HUES64 (cell line): ENCODE measurements around the gene SCN4B.

ENCODE experiments used
- H3K27ac ChIP-seq: 2 replicates; pipeline ENCODE4 v1.7.0; 2013; ENCODE audit warnings: low read depth, low read length, inconsistent platforms
- H3K27me3 ChIP-seq: 2 replicates; pipeline ENCODE4 v1.6.1; 2013; ENCODE audit warnings: mild to moderate bottlenecking, low read length; ENCODE audit not compliant: insufficient read depth
- H3K36me3 ChIP-seq: 2 replicates; pipeline ENCODE4 v1.6.1; 2013; ENCODE audit warnings: mild to moderate bottlenecking, low read length; ENCODE audit not compliant: insufficient read depth
- H3K4me1 ChIP-seq: 2 replicates; pipeline ENCODE4 v1.6.1; 2013; ENCODE audit warnings: mild to moderate bottlenecking, low read length, moderate library complexity; ENCODE audit not compliant: insufficient read depth
- H3K4me3 ChIP-seq: 2 replicates; pipeline ENCODE4 v1.5.1; 2013; ENCODE audit warnings: mild to moderate bottlenecking, low read length, moderate library complexity
- H3K9ac ChIP-seq: 2 replicates; pipeline ENCODE4 v1.6.1; 2013; ENCODE audit warnings: mild to moderate bottlenecking, low read depth, low read length
- H3K9me3 ChIP-seq: 2 replicates; pipeline ENCODE4 v1.6.1; 2013; ENCODE audit warnings: low read depth, low read length; ENCODE audit not compliant: insufficient read depth
- WGBS: fragments of 150-250, 120-280 bp; methylation state at CpG from one replicate; pipeline ENCODE4 v1.1.7; 2013; ENCODE audit warnings: missing lambda C conversion rate; 5-methylcytosine and 5-hydroxymethylcytosine counted together

SCN4B gene

GRCh38 chr11:118148856-118149255, 3.8 kb downstream of the SCN4B start:
- 94% methylated on average over 2 of the region's 2 CpGs for WGBS
- peaks cover 95% of the 10 kb centered on the region for H3K27me3 ChIP-seq

GRCh38 chr11:118148240-118148639, 4.4 kb downstream of the SCN4B start:
- Histone ChIP-seq H3K36me3 (no peaks in the 10 kb centered on the region), H3K27me3 (peaks cover 93% of the 10 kb centered on the region), H3K9ac (no peak overlapping the region), H3K4me3 (no peak overlapping the region), H3K4me1 (peaks cover 10% of the 10 kb centered on the region; the same call in 1 of the 2 replicates), H3K27ac (no peak overlapping the region), H3K9me3 (no peaks in the 10 kb centered on the region)
- 82% methylated on average over 8 of the region's 8 CpGs for WGBS

More at GRCh38 chr11:118148856-118149255, 3.8 kb downstream of the SCN4B start:
- no peak overlapping the region for H3K27ac ChIP-seq
- H3K4me1 ChIP-seq = peaks cover 10% of the 10 kb centered on the region; the same call in 1 of the 2 replicates
- no peaks in the 10 kb centered on the region for H3K36me3 ChIP-seq
- H3K4me3 ChIP-seq = no peak overlapping the region
- H3K9me3 ChIP-seq = no peaks in the 10 kb centered on the region
- H3K9ac ChIP-seq = no peak overlapping the region

- H3K4me1 ChIP-seq = peaks cover 10% of the 10 kb centered on the region; the same call in 1 of the 2 replicates
These were observed 5.1 kb downstream of the SCN4B start for GRCh38 chr11:118147502-118147901.

GRCh38 chr11:118146554-118146953, 6.1 kb downstream of the SCN4B start:
- Histone ChIP-seq H3K27me3 (peaks cover 85% of the 10 kb centered on the region), H3K4me1 (peaks cover 6% of the 10 kb centered on the region; the same call in 1 of the 2 replicates), H3K4me3 (peak overlapping the region; percentile 57; the same call in 1 of the 2 replicates), H3K9me3 (no peaks in the 10 kb centered on the region), H3K27ac (no peak overlapping the region), H3K36me3 (no peaks in the 10 kb centered on the region), H3K9ac (no peak overlapping the region)
- WGBS = 83% methylated on average over 6 of the region's 6 CpGs

More at GRCh38 chr11:118147502-118147901, 5.1 kb downstream of the SCN4B start:
- Histone ChIP-seq H3K27me3 (peaks cover 94% of the 10 kb centered on the region), H3K9ac (no peak overlapping the region), H3K36me3 (no peaks in the 10 kb centered on the region), H3K27ac (no peak overlapping the region), H3K4me3 (no peak overlapping the region), H3K9me3 (no peaks in the 10 kb centered on the region)
- WGBS = 56% methylated on average over 2 of the region's 3 CpGs

- H3K27ac ChIP-seq = no peak overlapping the region
- H3K27me3 ChIP-seq = peaks cover 75% of the 10 kb centered on the region
- H3K4me3 ChIP-seq = peak overlapping the region; percentile 57
- H3K36me3 ChIP-seq = no peaks in the 10 kb centered on the region
- H3K9ac ChIP-seq = no peak overlapping the region
- 0 out of 2 replicates have a peak, but pooled peaks cover 2% of the 10 kb centered on the region for H3K4me1 ChIP-seq
- no peaks in the 10 kb centered on the region for H3K9me3 ChIP-seq
- under 1% methylated on average over 78 of the region's 78 CpGs for WGBS
These were observed 7.1 kb downstream of the SCN4B start for GRCh38 chr11:118145285-118146227.

- Histone ChIP-seq H3K27me3 (peaks cover 65% of the 10 kb centered on the region), H3K9me3 (no peaks in the 10 kb centered on the region), H3K36me3 (no peaks in the 10 kb centered on the region), H3K9ac (no peak overlapping the region), H3K4me1 (0 out of 2 replicates have a peak, but pooled peaks cover 2% of the 10 kb centered on the region), H3K27ac (no peak overlapping the region), H3K4me3 (no peak overlapping the region)
- 76% methylated on average over 20 of the region's 20 CpGs for WGBS
These were observed 8.0 kb downstream of the SCN4B start for GRCh38 chr11:118144301-118145268.

- Histone ChIP-seq H3K4me1 (0 out of 2 replicates have a peak, but pooled peaks cover 2% of the 10 kb centered on the region), H3K36me3 (no peaks in the 10 kb centered on the region), H3K4me3 (no peak overlapping the region), H3K27me3 (peaks cover 57% of the 10 kb centered on the region), H3K27ac (no peak overlapping the region), H3K9me3 (no peaks in the 10 kb centered on the region), H3K9ac (no peak overlapping the region)
- 79% methylated on average over 11 of the region's 12 CpGs for WGBS
These were observed 8.9 kb downstream of the SCN4B start for GRCh38 chr11:118143661-118144185.

- Histone ChIP-seq H3K27ac (no peak overlapping the region), H3K4me3 (no peak overlapping the region), H3K9ac (no peak overlapping the region), H3K9me3 (no peaks in the 10 kb centered on the region), H3K36me3 (no peaks in the 10 kb centered on the region), H3K27me3 (peaks cover 47% of the 10 kb centered on the region), H3K4me1 (0 out of 2 replicates have a peak, but pooled peaks cover 2% of the 10 kb centered on the region)
- WGBS = 50% methylated on average over 6 of the region's 6 CpGs
These were observed 9.8 kb downstream of the SCN4B start for GRCh38 chr11:118142809-118143208.

GRCh38 chr11:118142081-118142480, 10.5 kb downstream of the SCN4B start:
- Histone ChIP-seq H3K27ac (no peak overlapping the region), H3K9ac (no peak overlapping the region), H3K36me3 (no peaks in the 10 kb centered on the region), H3K4me1 (no peaks in the 10 kb centered on the region), H3K9me3 (no peaks in the 10 kb centered on the region), H3K27me3 (peaks cover 40% of the 10 kb centered on the region), H3K4me3 (no peak overlapping the region)
- 63% methylated on average over 2 of the region's 2 CpGs for WGBS

- 92% methylated on average over 1 of the region's 1 CpG for WGBS
- H3K9ac ChIP-seq = no peak overlapping the region
- no peaks in the 10 kb centered on the region for H3K9me3 ChIP-seq
- no peak overlapping the region for H3K27ac ChIP-seq
- no peaks in the 10 kb centered on the region for H3K4me1 ChIP-seq
- H3K4me3 ChIP-seq = no peak overlapping the region
- H3K36me3 ChIP-seq = no peaks in the 10 kb centered on the region
- peaks cover 19% of the 10 kb centered on the region; the same call in 1 of the 2 replicates for H3K27me3 ChIP-seq
These were observed 13.0 kb downstream of the SCN4B start for GRCh38 chr11:118139578-118139977.
